Loucy (cell line): Measurements from ENCODE around the gene PLPP7.

Experiments
- H2AFZ ChIP-seq: fragments of 200-600 bp; sonication (generic); 2 replicates; pipeline ENCODE4 v1.6.0; 2016; ENCODE audit warnings: antibody characterized with exemption, mild to moderate bottlenecking, low read length, moderate library complexity
- H3F3A ChIP-seq: fragments of 200-600 bp; 2 replicates; pipeline ENCODE4 v1.6.0; 2016; ENCODE audit warnings: antibody characterized with exemption, low read depth, mild to moderate bottlenecking
- H3K27me3 ChIP-seq: fragments of 200-600 bp; sonication (generic); 2 replicates; pipeline ENCODE4 v1.6.1; 2014; ENCODE audit warnings: low read length, mild to moderate bottlenecking; ENCODE audit not compliant: insufficient read depth, poor library complexity, severe bottlenecking
- H3K36me3 ChIP-seq: fragments of 200-600 bp; sonication (generic); 2 replicates; pipeline ENCODE4 v1.6.1; 2016; ENCODE audit warnings: low read length; ENCODE audit not compliant: insufficient read depth
- H3K4me1 ChIP-seq: fragments of 200-600 bp; sonication (generic); 2 replicates; pipeline ENCODE4 v1.5.1; 2014; ENCODE audit warnings: low read length, mild to moderate bottlenecking; ENCODE audit not compliant: insufficient read depth, poor library complexity, severe bottlenecking
- H3K4me2 ChIP-seq: fragments of 200-600 bp; sonication (generic); 2 replicates; pipeline ENCODE4 v1.6.0; 2014; ENCODE audit warnings: antibody characterized with exemption, low read length, low read depth, mild to moderate bottlenecking; ENCODE audit not compliant: poor library complexity, severe bottlenecking
- H3K4me3 ChIP-seq: fragments of 200-600 bp; sonication (generic); 2 replicates; pipeline ENCODE4 v1.5.1; 2014; ENCODE audit warnings: low read length, mild to moderate bottlenecking, mixed read lengths; ENCODE audit not compliant: poor library complexity, severe bottlenecking
- H3K79me2 ChIP-seq: fragments of 200-600 bp; sonication (generic); 2 replicates; pipeline ENCODE4 v1.6.1; 2014; ENCODE audit warnings: low read length; ENCODE audit not compliant: insufficient read depth
- H3K9ac ChIP-seq: fragments of 200-600 bp; sonication (generic); 2 replicates; pipeline ENCODE4 v1.6.0; 2014; ENCODE audit warnings: mild to moderate bottlenecking, low read depth, low read length, moderate library complexity; ENCODE audit not compliant: poor library complexity, severe bottlenecking
- H3K9me2 ChIP-seq: fragments of 200-600 bp; sonication (generic); replicated peaks from 2 replicates; pipeline ENCODE4 v1.6.1; 2016; ENCODE audit warnings: low read depth, low read length, mixed read lengths
- H3K9me3 ChIP-seq: fragments of 200-600 bp; sonication (generic); 2 replicates; pipeline ENCODE4 v1.6.1; 2014; ENCODE audit warnings: mild to moderate bottlenecking, antibody characterized with exemption, low read length, low read depth; ENCODE audit not compliant: insufficient read depth
- H4K20me1 ChIP-seq: fragments of 200-600 bp; sonication (generic); 2 replicates; pipeline ENCODE4 v1.6.0; 2014; ENCODE audit warnings: antibody characterized with exemption, low read length, mild to moderate bottlenecking; ENCODE audit not compliant: insufficient read depth, poor library complexity, severe bottlenecking
- EZH2phosphoT487 ChIP-seq: fragments of 200-600 bp; IDR thresholded peaks from 2 replicates; pipeline ENCODE4 v1.6.1; 2018; ENCODE audit warnings: antibody characterized with exemption, mild to moderate bottlenecking, moderate library complexity, borderline replicate concordance
- TF ChIP-seq, protein P1 (sequence below): fragments of 200-600 bp; sonication (generic); conservative IDR thresholded peaks from 2 replicates; pipeline ENCODE4 v1.5.1; 2014; ENCODE audit warnings: mild to moderate bottlenecking, antibody characterized with exemption, low read length

Gene PLPP7

DNA sequence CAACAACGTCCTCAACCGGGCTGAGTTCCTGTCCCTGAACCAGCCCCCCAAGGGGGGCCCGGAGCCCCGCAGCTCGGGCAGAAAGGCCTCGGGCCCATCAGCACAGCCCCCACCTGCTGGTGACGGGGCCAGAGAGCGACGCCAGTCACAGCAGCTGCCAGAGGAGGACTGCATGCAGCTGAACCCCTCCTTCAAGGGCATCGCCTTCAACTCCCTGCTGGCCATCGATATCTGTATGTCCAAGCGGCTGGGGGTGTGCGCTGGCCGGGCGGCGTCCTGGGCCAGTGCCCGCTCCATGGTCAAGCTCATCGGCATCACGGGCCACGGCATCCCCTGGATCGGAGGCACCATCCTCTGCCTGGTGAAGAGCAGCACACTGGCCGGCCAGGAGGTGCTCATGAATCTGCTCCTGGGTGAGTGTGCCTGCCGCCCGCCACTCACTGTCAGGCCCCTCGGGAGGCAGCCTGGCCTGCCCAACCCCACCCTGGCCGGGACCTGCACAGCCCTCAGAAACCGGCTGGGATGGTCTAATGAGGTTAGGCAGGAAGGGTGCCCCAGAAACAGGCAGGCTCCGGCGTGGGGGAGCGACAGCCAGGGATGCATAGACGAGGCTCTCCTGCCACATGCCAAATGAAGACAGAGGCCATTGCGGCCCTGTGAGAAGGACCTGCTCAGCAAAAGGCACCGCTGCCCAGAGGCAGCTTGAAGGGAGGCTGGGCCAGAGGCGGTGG, 678 bp downstream of the PLPP7 start:
- H3K4me1 ChIP-seq: no peaks in the 10 kb centered on the region
- H3K27me3 ChIP-seq: no peaks in the 10 kb centered on the region
- no peak overlapping the region for H3K9ac ChIP-seq
- no peak overlapping the region for H3K4me2 ChIP-seq
- no peak overlapping the region for H3K4me3 ChIP-seq
- H2AFZ ChIP-seq: no peak overlapping the region
- no peaks in the 10 kb centered on the region for H3F3A ChIP-seq
- H3K79me2 ChIP-seq: no peaks in the 10 kb centered on the region
- no peaks in the 10 kb centered on the region for H3K36me3 ChIP-seq
- H4K20me1 ChIP-seq: no peaks in the 10 kb centered on the region
- no peaks in the 10 kb centered on the region for H3K9me2 ChIP-seq
- no peak for TF ChIP-seq EZH2phosphoT487
- TF ChIP-seq, protein P1, sequence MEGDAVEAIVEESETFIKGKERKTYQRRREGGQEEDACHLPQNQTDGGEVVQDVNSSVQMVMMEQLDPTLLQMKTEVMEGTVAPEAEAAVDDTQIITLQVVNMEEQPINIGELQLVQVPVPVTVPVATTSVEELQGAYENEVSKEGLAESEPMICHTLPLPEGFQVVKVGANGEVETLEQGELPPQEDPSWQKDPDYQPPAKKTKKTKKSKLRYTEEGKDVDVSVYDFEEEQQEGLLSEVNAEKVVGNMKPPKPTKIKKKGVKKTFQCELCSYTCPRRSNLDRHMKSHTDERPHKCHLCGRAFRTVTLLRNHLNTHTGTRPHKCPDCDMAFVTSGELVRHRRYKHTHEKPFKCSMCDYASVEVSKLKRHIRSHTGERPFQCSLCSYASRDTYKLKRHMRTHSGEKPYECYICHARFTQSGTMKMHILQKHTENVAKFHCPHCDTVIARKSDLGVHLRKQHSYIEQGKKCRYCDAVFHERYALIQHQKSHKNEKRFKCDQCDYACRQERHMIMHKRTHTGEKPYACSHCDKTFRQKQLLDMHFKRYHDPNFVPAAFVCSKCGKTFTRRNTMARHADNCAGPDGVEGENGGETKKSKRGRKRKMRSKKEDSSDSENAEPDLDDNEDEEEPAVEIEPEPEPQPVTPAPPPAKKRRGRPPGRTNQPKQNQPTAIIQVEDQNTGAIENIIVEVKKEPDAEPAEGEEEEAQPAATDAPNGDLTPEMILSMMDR: no peak
- H3K9me3 ChIP-seq: no peaks in the 10 kb centered on the region

DNA sequence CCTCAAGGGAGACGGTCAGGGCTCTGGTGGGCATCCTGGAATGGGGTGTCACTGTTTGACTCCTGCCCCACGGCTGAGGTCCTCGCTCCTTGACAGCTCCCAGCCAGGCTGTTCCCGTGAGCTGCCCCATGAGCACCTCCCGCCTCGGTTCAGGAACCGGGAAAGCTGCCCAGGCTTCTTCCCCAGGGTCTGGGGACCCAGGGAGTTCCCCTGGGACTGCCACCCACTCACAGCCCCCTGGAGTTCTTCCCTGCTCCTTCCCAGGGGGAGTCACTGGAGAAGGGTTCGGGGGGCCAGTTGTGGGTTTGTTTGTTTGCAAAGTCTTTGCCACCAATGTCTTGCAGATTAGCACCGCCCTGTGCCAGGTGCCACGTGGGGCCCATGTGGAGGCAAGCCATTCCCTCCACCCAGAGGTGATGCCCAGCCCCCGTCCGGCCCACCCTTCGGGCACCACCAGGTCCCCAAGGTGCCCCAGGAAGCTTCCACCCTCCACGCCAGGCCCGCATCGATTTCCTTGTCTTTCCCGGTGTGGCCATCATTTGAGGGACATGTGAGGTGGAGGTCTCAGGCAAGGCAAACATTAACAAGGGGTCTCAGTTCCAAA, 1.3 kb downstream of the PLPP7 start:
- no peaks in the 10 kb centered on the region for H3K4me1 ChIP-seq
- H3F3A ChIP-seq: no peaks in the 10 kb centered on the region
- H3K36me3 ChIP-seq: no peaks in the 10 kb centered on the region
- no peak overlapping the region for H3K4me3 ChIP-seq
- no peak overlapping the region for H2AFZ ChIP-seq
- no peaks in the 10 kb centered on the region for H3K27me3 ChIP-seq
- no peaks in the 10 kb centered on the region for H3K79me2 ChIP-seq
- H3K9ac ChIP-seq: no peak overlapping the region
- H3K4me2 ChIP-seq: no peak overlapping the region
- H4K20me1 ChIP-seq: no peaks in the 10 kb centered on the region
- no peaks in the 10 kb centered on the region for H3K9me3 ChIP-seq
- H3K9me2 ChIP-seq: no peaks in the 10 kb centered on the region
- TF ChIP-seq EZH2phosphoT487: no peak
- TF ChIP-seq, protein P1: no peak

DNA sequence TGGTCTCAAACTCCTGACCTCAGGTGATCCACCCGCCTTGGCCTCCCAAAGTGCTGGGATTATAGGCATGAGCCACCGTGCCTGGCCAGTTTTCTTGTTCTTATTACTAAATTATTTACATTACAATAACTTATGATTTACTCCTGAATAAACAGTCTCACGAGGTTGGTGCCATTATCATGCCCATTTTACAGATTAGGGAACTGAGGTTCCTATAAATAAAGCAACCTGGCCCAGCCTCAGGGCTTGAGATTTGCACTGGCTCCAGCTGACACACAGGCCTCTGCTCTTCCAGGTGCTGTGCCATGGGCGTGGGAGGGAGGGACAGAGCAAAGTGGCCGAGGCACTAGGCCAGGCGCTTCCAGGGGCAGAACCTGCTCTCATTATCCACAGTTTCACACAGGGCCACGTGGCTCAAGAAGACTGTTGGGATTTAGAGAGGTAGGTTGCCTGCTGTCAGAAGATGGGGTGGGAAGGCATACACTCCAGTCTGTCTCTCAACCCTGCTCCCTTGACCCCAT, 2.3 kb downstream of the PLPP7 start:
- H3F3A ChIP-seq: no peaks in the 10 kb centered on the region
- H3K9me3 ChIP-seq: no peaks in the 10 kb centered on the region
- H3K9me2 ChIP-seq: no peaks in the 10 kb centered on the region
- H3K27me3 ChIP-seq: no peaks in the 10 kb centered on the region
- no peak overlapping the region for H3K4me2 ChIP-seq
- no peak overlapping the region for H3K9ac ChIP-seq
- H3K4me3 ChIP-seq: no peak overlapping the region
- no peaks in the 10 kb centered on the region for H3K79me2 ChIP-seq
- H3K4me1 ChIP-seq: no peaks in the 10 kb centered on the region
- H3K36me3 ChIP-seq: no peaks in the 10 kb centered on the region
- TF ChIP-seq EZH2phosphoT487: no peak
- TF ChIP-seq, protein P1: no peak
- no peak overlapping the region for H2AFZ ChIP-seq
- H4K20me1 ChIP-seq: no peaks in the 10 kb centered on the region
